ENCODE measurements around the gene SPTBN1. TPM values are rescaled to one million over a fixed set of nuclear protein-coding genes. Genes with fewer than 3 reads are reported as not detected.

The SPTBN1 gene
- polyA plus RNA-seq (2011; rRNA removed) (126 and 201 TPM in 2 replicates), polyA plus RNA-seq (2017; fragmentation: RNase III; extraction: RNeasy Plus Mini Kit Qiagen cat#74134 plus additional on column Dnase treatment) (105 to 117 TPM (median 115 TPM) in 3 replicates), polyA minus RNA-seq (2011; rRNA and poly(A)+ RNA removed) (264 and 290 TPM in 2 replicates)
- polyA plus RNA-seq (2012; cell fraction: cytosol; rRNA removed) = 23.9 and 24.0 TPM in 2 replicates
- polyA plus RNA-seq (2012; cell fraction: nucleus; rRNA removed) = 235 and 325 TPM in 2 replicates

DNA sequence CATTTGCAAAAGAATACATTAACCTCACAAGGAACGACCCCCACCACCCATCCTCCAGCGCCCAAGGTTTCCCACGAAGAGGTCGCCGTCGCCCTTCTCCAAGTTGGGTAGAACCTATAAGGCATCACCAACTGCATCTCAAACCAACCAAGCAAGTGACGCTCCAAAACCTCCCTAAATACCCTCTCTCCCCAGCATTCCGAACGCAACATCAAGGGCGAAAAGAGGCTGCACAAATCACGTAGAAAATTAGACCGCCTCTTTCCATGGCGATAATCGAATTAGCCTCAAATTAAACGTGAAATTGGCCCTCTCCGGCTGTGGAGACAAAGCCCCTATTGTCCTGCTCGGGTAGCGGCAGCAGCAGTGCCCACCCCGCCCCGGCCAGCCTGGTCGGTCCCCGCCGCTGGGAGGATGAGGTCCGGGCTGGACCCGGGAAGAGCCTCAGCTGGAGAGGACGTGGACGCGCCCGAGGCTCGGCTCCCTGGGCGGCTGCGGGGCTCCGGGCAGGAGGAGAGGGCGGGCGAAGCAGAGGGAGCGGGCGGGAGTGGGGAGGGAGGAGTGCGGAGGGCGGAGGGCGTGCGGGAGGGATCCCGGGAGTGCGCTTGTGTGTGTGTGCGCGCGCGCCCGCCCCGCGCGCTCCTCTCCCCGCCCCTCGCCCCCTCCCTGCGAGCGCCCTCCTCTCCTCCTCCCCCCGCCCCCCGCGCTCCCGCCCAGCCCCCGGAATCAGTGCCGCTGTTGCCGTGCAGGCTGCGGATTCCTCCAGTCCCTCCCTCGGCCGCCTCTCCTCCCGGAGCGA, at the start of gene SPTBN1:
Gene SPTBN1, plus strand, starts transcription at position 765 of the 799 bp plus-strand sequence. CDS start 70,092 bp downstream, outside the sequence.
- TF ChIP-seq HEYL (CRISPR knock-in tag; IDR thresholded peaks at IDR 0.05) = no peak
- no peak for TF ChIP-seq FOSB (CRISPR knock-in tag; IDR thresholded peaks at IDR 0.05)
- no peak for TF ChIP-seq CHD2 (IDR thresholded peaks at IDR 0.05; ENCODE audit: low read length, partially characterized antibody)
- TF ChIP-seq BHLHE40 (IDR thresholded peaks at IDR 0.05; ENCODE audit: low read depth, low read length) = no peak
- no peak for TF ChIP-seq SREBF2 (IDR thresholded peaks at IDR 0.05)
- no peak for TF ChIP-seq CBX2 (IDR thresholded peaks at IDR 0.05; ENCODE audit: borderline replicate concordance, low read depth)
- TF ChIP-seq, protein P1, sequence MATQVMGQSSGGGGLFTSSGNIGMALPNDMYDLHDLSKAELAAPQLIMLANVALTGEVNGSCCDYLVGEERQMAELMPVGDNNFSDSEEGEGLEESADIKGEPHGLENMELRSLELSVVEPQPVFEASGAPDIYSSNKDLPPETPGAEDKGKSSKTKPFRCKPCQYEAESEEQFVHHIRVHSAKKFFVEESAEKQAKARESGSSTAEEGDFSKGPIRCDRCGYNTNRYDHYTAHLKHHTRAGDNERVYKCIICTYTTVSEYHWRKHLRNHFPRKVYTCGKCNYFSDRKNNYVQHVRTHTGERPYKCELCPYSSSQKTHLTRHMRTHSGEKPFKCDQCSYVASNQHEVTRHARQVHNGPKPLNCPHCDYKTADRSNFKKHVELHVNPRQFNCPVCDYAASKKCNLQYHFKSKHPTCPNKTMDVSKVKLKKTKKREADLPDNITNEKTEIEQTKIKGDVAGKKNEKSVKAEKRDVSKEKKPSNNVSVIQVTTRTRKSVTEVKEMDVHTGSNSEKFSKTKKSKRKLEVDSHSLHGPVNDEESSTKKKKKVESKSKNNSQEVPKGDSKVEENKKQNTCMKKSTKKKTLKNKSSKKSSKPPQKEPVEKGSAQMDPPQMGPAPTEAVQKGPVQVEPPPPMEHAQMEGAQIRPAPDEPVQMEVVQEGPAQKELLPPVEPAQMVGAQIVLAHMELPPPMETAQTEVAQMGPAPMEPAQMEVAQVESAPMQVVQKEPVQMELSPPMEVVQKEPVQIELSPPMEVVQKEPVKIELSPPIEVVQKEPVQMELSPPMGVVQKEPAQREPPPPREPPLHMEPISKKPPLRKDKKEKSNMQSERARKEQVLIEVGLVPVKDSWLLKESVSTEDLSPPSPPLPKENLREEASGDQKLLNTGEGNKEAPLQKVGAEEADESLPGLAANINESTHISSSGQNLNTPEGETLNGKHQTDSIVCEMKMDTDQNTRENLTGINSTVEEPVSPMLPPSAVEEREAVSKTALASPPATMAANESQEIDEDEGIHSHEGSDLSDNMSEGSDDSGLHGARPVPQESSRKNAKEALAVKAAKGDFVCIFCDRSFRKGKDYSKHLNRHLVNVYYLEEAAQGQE (IDR thresholded peaks at IDR 0.05) = no peak
- no peak for TF ChIP-seq RARB (CRISPR knock-in tag; IDR thresholded peaks at IDR 0.05)
- TF ChIP-seq, protein P2, sequence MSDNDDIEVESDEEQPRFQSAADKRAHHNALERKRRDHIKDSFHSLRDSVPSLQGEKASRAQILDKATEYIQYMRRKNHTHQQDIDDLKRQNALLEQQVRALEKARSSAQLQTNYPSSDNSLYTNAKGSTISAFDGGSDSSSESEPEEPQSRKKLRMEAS (IDR thresholded peaks at IDR 0.05) = peak; percentile 25
- TF ChIP-seq MYC (IDR thresholded peaks at IDR 0.05; ENCODE audit: borderline replicate concordance, low read length) = 0 out of 2 replicates have a peak, but pooled peaks have one; percentile 19
- TF ChIP-seq, protein P3, sequence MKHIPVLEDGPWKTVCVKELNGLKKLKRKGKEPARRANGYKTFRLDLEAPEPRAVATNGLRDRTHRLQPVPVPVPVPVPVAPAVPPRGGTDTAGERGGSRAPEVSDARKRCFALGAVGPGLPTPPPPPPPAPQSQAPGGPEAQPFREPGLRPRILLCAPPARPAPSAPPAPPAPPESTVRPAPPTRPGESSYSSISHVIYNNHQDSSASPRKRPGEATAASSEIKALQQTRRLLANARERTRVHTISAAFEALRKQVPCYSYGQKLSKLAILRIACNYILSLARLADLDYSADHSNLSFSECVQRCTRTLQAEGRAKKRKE (CRISPR knock-in tag; IDR thresholded peaks at IDR 0.05; ENCODE audit: low read depth) = no peak
- TF ChIP-seq PHF8 (IDR thresholded peaks at IDR 0.05; ENCODE audit: borderline replicate concordance, low read depth) = peak; percentile 34; the same call in 1 of the 2 replicates
- TF ChIP-seq POLR2A (IDR thresholded peaks at IDR 0.05; ENCODE audit: low read length) = peak; percentile 79
- TF ChIP-seq KDM1A (IDR thresholded peaks at IDR 0.05; ENCODE audit: low read depth) = no peak
- peak; percentile 75; the same call in 1 of the 2 replicates for TF ChIP-seq MAZ (IDR thresholded peaks at IDR 0.05; ENCODE audit: borderline replicate concordance, low read depth, low read length)
- TF ChIP-seq, protein P4, sequence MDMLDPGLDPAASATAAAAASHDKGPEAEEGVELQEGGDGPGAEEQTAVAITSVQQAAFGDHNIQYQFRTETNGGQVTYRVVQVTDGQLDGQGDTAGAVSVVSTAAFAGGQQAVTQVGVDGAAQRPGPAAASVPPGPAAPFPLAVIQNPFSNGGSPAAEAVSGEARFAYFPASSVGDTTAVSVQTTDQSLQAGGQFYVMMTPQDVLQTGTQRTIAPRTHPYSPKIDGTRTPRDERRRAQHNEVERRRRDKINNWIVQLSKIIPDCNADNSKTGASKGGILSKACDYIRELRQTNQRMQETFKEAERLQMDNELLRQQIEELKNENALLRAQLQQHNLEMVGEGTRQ (IDR thresholded peaks at IDR 0.05) = no peak
- TF ChIP-seq ZNF302 (CRISPR knock-in tag; IDR thresholded peaks at IDR 0.05) = no peak
- no peak; the same call in 2 of the 3 replicates for TF ChIP-seq SMC3 (IDR thresholded peaks at IDR 0.05)
- no peak for TF ChIP-seq HOXA7 (CRISPR knock-in tag; IDR thresholded peaks at IDR 0.05)
- no peak for TF ChIP-seq EP300 (IDR thresholded peaks at IDR 0.05)
- TF ChIP-seq HDAC2 (IDR thresholded peaks at IDR 0.05) = peak; percentile 42; the same call in 1 of the 2 replicates
- TF ChIP-seq, protein P5, sequence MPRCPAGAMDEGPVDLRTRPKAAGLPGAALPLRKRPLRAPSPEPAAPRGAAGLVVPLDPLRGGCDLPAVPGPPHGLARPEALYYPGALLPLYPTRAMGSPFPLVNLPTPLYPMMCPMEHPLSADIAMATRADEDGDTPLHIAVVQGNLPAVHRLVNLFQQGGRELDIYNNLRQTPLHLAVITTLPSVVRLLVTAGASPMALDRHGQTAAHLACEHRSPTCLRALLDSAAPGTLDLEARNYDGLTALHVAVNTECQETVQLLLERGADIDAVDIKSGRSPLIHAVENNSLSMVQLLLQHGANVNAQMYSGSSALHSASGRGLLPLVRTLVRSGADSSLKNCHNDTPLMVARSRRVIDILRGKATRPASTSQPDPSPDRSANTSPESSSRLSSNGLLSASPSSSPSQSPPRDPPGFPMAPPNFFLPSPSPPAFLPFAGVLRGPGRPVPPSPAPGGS (IDR thresholded peaks at IDR 0.05) = peak; percentile 37; the same call in 1 of the 3 replicates
- TF ChIP-seq EHMT2 (IDR thresholded peaks at IDR 0.05; ENCODE audit: low read depth) = no peak
- no peak for TF ChIP-seq GATA3 (IDR thresholded peaks at IDR 0.05; ENCODE audit: borderline replicate concordance)
- TF ChIP-seq, protein P6, sequence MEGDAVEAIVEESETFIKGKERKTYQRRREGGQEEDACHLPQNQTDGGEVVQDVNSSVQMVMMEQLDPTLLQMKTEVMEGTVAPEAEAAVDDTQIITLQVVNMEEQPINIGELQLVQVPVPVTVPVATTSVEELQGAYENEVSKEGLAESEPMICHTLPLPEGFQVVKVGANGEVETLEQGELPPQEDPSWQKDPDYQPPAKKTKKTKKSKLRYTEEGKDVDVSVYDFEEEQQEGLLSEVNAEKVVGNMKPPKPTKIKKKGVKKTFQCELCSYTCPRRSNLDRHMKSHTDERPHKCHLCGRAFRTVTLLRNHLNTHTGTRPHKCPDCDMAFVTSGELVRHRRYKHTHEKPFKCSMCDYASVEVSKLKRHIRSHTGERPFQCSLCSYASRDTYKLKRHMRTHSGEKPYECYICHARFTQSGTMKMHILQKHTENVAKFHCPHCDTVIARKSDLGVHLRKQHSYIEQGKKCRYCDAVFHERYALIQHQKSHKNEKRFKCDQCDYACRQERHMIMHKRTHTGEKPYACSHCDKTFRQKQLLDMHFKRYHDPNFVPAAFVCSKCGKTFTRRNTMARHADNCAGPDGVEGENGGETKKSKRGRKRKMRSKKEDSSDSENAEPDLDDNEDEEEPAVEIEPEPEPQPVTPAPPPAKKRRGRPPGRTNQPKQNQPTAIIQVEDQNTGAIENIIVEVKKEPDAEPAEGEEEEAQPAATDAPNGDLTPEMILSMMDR (IDR thresholded peaks at IDR 0.05) = no peak
- no peak for TF ChIP-seq NR3C1 (IDR thresholded peaks at IDR 0.05)
- Histone ChIP-seq H3K9me3 (no peaks in the 10 kb centered on the region), H3K4me3 (peak within 1 kb of the TSS; percentile 90), H3K27ac (peak within 1 kb of the TSS; percentile 89 to 96), H3K4me2 (peak within 1 kb of the TSS; percentile 87), H3K4me1 (peaks cover 38% of the 10 kb centered on the region)
- peak; percentile 76 to 91 for DNase-seq (ENCODE audit: low read depth in 1 of 2, low spot score in 1 of 2)
- peak; percentile 83 to 89 for ATAC-seq
- POLR2A ChIA-PET = interaction anchor here (1.0 kb wide), 2 partner anchors 15 to 77 kb away, joined by 3 to 4 read pairs; no protein-coding TSS in a partner anchor
- no peak for FAIRE-seq
- WGBS (ENCODE audit: missing lambda C conversion rate) = 17% methylated on average over 21 of the region's 67 CpGs
- CTCF ChIA-PET = interaction anchor here (1.0 kb wide), 1 partner anchor 349 kb away, joined by 3 read pairs; no protein-coding TSS in a partner anchor
